ENCODE measurements around the gene SH3PXD2B.
"Not testable (repeated sequence)": the region's sequence is repeated elsewhere in the genome, so short reads cannot be mapped to it uniquely, and the experiment has no call there.

The SH3PXD2B gene

DNA sequence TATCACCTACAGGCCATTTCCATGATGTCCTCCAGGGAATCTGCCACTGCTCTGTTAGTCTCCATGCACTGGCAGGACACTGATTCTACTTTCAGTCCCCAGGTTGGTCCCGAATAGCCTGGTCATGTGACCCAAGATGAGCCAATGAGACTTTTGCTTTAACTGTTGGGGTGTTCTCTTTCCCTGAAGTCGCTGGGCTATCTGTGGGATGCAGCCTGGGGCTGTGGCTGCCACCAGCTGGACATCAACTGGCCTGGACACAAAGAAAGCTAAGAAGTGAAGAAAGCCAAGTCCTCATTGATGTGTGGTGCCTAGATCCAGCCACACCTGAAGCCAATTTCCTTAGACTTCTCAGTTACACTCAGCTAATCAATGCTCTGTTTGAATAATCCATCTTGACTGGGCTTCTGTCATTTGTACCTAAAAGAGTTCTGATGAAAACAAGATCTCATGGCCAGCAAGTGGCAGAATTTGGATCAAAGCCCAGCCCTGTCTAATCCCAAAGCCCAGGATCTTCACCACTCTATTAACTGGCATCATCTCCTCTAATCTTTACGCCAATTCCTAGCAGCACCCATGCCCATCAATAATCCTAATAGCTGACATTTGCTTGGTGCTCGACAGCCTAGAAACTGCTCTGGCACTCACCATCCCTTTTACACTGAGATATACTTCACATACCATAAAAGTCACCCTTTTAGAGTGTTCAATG is 37.0 kb downstream of the SH3PXD2B start:
- no peak for DNase-seq

DNA sequence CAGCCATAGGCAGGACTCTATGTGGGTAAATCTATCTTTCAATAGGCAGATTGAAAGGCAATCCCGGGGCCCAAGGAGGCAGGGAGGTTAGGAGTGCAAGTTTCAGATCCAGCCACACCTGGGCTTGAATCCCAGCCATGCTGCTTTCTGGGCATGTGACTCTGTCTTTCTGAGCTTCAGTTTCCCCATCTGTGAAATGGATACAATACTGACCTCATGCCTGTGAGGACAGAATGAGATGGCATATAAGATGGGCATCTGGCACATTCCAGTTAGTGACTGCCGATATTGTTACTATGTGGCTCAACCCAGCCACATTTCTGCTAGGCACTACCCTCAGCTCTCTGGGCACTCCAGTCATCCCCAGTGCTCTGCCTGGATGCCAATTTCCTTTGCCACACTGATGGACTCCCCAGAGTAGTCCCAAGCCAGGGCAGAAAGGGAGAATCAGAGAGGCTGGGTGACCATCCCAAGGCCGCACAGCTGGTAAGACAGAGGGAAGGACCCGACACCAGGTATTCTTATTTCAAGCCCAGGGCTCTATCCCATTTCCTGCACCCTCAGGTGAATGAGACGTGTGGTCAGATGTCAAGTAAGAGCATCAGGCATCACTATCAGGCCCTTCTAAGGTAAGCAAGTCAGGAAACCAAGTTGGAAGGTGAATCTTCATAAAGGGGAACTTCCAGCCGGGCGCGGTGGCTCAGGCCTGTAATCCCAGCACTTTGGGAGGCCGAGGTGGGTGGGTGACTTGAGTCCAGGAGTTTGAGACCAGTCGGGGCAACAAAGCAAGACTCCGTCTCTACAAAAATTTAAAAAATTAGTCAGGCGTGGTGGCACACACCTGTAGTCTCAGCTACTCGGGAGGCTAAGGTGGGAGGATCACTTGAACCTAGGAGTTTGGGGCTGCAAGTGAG is 38.7 kb downstream of the SH3PXD2B start:
- DNase-seq: no peak

DNA sequence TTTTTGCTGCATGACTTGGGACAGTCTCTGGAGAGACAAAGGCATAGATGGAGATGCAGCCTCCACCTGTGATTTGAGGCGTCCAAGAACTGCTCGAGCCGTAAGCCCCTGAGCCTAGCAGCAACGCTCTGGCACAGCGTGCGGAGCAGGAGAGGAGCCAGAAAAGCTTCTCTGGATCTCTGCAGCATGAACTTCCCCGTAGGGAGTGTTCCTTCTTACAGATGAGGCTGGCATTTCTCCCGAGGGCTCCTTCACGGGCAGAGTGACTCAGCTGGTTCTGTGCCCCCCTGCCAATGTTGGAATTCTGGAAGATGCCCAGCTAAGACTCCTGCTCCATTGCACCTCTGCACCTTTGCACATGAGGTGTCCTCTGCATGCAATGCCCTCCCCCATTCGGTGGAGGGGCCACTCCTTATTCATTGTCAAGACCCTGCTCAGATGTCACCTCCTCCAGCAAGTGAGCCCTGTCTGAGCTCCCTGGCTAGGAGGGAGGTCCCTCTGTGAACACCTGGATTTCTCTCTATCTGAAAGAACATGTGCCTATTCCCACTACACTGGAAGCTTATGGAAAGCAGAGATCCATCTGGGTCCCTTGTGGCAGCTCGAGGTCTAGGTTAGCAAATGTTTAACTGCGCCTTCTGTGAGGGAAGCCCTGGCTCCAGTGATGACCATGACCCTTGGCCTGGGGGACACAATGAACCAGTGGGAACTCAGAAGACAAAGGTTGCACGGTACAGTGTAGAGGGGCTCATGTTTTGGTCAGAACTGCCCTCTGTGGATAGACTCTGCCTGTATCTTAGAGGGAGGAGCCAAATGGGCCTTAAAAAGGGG is 39.6 kb downstream of the SH3PXD2B start:
- DNase-seq: no peak

DNA sequence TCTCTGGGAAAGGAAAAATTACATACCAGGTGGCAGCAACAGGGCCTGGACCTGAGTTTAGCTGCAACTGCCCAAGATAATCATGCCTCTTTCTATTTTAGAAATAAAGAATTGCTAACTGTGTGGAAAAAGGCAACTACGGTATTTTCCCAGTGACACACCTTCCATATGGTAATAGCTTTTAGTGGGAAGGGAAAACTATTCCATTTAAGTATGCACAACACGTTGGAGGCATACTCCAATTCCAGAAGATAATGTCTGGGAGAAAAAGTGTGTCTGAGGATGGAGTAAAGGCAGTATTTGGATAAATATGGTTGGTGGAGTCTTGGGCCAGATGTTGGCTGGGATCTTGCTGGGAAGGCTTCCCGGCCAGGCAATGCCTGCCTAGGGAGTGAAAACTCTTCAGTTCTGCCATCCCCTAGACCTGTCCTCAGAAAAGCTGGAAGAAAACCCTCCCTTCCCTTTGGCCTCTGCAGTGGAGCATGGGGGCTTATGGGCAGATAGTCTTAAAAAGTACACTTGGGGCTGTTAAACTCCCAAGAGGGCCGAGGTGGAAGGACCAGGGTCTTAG is 40.6 kb downstream of the SH3PXD2B start:
- DNase-seq: no peak

DNA sequence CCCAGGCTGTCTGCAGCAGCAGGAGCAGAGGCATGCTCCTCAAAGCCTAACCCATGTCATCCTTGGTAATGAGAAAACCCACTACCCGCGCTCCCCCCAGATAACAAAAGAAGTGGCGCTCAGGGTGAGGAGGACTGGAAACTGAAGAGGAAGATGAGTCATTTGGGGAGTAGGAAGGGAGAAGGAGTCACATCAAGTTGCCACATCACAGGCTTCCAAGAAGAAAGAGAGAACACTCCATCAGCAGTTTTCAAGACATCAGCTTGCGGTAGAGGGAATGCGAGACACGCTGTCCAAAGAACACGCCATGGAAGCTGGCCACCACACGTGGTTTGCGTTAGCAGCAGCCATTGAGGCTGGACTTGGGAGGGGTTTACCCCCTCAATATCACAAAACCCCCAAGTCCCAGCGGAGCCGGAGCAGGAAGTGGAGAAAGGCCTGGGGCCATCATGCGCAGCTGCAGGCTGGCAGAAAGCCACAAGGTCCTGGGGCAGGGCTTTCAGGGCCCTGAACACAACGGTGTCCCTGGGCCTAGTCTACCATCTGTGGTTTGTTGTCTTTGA is 41.5 kb downstream of the SH3PXD2B start:
- no peak for DNase-seq

DNA sequence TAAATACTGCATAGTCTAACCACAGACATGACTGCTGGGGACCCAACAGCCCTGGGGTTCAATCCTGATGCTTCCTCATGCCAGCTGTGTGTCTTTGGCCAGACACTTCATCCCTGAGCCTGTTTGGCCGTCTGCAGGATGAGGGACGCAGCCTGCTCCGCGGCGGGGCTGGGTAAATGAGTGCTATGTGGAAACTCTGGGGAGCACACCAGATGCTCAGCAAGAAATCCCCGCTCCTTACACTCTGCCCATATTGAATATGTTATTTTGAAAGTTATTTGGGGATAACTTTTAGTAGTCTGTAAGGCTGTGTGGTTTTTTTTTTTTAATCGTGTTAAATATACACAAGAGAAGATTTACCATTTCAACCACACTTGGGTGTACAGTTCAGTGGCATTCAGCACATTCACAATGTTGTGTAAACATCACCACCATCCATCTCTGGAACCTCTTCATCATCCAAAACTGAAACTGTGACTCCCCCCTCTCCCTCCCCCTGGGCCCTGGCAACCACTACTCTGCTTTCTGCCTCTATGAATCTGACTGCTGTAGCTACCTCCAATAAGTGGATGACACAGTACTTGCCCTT is 42.7 kb downstream of the SH3PXD2B start:
- no peak for DNase-seq

DNA sequence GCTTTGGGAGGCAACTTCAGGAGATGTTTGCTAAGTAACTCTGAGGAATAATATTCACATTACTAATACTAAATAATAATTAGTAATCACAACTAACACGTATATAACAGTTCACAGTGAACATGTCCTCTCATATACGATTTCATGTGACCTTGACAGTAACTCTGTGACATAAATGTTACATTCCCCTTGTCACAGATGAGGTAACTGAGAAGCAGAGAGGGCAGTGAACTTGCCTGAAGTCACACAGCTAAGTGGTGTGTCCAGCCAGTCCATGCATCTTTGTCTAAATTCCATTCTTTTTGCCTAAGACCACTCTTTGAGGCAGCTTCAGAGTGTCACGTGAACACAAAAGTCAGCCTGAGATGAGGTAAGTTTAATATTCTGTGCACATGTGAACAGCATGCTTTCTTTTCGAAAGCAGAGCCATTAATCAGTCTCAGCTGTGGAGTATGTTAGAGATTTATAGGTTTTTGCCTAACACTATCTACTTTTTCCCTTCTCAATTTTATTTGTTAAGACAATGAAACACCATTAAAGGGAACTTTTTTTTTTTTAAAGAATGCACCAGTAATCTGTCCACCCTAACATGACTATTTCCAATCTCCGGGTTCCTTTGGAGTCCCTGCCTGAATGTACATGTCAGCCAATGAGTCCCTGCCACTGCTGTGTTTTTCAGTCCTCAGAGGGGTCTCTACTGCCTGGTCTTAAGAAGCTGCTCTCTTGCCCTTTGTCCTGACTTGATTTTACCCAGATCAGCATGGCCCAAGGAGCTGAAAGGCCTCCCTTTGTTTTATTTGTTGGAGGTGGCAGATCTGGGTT is 43.5 kb downstream of the SH3PXD2B start:
- no peak for DNase-seq

DNA sequence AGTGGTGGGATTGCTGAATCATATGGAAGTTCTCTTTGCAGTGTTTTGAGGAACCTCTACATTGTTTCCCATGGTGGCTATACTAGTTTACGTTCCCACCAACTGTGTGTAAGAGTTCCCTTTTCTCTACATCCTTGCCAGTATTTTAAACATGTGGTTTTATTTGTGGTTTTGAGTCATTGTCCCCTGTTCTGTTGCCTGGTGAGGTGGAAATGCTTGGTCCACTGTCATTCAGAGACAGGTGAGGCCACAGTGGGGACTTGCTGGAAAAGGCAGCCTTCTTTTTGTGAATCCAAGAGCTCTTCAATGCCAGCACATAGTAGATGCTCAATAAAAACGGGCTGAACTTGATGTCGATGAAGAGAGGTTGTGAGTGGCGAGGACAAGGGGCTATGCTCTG is 44.2 kb downstream of the SH3PXD2B start:
- DNase-seq: no peak

DNA sequence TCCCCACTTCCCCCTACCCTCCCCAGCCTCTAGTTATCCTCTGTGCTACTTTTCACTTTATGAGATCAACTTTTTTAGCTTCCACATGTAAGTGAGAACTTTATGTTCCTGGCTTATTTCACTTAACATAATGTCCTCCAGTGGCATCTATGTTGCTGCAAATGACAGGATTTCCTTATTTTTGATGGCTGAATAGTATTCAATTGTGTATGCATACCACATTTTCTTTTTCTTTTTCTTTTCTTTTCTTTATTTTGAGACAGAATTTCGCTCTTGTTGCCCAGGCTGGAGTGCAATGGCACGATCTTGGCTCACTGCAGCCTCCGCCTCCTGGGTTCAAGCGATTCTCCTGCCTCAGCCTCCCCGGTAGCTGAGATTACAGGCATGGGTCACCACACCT is 44.8 kb downstream of the SH3PXD2B start:
- DNase-seq: not testable (repeated sequence)

DNA sequence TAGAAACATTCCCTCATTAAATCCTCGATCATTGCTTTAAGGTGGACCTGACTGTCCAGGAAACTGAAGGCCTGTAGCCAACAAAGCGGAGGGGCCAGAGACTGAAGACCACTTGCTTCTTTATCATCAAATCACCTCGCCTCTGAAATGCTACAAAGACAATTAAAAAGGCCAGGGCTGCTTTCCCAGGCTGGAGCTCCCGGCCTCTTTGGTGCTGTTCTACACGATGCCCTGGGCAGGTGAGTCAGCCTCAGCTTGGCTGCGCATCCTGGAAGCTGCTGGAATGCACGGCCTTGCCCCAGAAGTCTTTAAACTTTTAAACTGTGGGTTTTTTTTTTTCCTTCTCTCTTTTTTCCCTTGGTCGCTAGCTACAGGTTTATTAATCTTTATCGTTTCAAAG is 46.5 kb downstream of the SH3PXD2B start:
- DNase-seq: no peak

DNA sequence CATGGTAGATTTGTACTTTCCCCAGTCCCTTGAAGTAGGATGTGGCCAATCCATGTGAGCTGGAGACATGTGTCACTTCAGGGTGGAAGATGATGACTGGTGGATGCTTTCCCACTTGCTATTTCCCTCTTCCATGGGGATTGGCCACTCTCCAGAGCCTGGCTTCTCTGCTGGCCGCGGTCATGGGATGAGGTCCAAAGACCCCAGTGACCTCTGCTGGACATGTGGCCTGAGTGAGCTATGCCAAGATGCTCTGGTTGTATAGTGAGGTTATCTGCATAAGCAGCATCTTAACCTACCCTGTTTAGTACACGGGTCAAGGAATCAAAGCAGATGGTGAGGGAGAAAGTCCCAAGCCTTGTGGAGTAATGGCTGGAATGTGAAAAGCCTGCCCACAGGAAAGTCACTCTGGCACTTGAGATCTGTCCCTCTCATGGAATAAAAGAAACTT is 47.1 kb downstream of the SH3PXD2B start:
- no peak for DNase-seq

DNA sequence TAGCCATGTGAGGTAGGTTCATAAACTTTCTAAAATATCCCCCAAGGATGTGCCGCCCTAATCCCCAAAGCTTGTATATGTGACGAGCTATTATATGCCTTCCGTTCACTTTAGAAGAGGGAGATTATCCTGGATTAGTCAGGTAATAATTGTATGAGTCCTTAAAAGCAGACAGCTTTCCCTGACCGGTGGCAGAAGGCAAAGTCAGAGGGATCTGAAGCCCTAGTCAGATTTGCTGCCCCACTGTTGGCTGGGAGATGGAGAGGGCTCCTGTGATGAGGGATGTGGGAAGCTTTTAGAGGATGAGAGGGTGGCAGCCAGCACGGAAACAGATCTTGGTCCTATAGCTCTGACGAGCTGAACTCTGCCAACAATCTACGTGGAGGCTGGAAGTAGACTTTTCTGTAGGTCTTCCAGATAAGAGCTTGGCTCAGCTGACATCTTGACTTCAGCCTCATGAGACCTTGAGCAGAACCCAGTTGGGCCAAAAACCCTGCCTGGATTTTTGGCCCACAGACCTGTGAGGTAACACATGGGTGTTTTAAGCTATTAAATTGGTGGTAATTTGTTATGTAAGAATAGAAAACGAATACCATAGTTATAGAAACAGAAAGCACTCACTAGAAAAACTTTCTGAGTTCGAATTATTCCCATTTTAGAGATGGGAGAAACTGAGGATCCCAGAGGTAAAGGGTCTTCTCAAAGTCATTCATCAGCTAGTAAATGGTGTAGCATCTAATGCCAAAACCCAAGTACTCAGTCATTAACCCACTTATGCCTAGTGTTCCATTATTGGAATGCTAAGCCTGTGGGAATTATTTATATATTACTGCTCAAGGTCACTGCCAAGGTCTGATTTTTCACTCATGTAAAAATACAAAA is 48.9 kb downstream of the SH3PXD2B start:
- no peak for DNase-seq

DNA sequence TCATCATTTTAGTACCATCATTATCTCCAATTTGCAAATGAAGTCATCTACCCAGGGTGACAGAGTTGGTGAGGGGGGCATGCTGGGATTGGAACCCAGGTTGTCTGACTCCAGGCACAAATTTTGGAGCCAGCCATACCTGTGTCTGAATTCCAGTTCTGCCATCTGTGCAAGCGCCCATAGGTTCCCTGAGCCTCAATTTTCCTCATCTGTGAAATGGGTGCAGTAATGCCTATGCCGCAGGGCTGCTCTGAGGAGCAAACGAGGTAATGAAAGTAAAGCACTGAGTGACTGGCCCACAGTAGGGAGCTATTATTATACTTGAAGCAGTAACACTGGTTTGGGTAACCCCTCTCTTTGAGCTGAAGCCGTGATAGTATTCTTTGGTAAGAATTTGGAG is 49.6 kb downstream of the SH3PXD2B start:
- no peak for DNase-seq

DNA sequence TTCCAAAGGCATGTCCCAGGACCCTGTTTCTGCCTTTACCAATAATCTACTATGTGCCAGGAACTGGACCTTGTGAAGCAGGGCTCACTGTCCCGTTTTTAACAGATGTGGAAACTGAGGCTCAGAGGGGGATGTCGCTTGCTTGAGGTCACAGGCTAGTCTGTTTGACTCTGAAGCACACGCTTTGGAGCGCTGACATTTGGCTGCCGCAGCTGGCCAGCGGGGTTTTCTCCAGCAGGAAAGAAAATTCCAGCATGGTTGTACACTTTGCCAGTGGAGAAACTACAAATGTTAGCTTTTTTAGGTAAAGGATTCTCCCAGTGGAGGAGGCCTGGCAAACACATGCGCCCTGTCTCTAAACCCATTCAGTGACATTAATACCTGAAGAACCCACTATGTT is 50.5 kb downstream of the SH3PXD2B start:
- no peak for DNase-seq

DNA sequence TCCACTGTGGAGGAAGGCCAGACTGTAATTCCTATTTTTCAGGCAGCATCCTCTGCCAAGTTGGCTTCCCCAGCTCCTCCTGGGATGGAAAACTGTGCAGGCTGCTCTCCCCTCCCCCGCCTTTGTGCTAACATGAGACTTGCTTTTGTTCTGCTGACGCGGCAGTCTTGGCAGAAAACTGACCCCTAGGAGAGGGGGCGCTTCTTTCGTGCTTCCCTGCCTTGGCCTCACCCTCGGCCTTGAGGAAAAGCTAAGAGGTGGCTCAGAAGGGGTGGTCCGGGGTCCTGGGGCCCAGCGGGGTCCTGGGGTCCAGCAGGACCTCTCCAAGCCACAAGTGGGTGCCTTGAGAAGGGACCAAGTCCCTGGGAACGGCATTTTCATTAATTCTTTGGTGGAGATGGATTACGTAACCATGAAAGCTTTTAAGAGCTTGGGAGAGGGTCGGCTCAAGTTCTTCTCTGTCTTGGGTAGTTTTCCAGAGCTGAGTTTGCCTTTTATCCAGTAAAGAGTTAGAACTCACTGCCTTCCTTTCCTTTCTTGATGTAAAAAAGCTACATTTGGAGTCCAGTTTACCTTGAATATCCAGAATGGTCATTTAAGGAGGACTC is 51.0 kb downstream of the SH3PXD2B start:
- DNase-seq: no peak

DNA sequence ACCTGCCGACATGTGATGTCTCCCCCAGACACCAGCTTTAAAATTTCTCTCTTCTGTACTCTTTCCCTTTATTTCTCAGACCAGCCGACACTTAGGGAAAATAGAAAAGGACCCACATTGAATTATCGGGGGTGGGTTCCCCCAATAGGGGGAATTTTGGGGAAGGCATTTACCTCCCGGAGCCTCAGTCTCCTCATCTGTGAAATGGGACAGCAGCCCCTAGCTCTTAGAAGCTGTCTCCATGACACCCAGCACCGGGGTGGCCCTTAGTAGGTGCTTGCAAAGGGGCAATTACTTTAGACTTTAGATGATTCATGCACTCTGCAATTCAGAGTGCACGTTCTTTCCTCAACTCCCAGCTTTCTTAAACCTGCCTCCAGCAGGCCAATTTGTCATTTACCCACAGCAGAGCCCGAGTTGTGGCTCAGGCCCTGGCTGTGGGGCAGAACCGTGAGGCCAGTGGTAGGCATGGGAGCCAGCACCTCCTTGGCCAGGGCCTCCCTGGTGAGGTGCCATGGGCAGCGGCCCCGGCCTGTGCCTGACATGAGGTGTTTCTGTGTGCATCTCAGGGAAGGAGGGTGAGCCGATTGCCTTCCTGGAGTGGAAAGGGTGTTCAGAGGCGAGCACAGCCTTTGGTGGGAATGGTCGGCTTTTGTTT is 51.7 kb downstream of the SH3PXD2B start:
- no peak for DNase-seq

DNA sequence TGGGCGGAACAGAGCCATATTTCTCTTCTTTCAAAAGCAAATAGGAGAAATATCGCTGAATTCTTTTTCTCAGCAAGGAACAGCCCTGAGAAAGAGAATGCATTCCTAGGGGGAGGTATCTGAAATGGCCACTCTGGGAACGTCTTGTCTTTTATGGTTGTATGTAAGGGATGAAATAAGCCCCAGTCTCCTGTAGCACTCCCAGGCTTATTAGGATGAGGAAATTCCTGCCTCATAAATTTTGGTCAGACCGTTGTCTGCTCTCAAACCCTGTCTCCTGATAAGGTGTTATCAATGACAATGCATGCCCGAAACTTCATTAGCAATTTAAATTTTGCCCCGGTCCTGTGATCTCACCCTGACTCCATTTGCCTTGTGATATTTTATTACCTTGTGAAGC is 52.3 kb downstream of the SH3PXD2B start:
- DNase-seq: not testable (repeated sequence)

DNA sequence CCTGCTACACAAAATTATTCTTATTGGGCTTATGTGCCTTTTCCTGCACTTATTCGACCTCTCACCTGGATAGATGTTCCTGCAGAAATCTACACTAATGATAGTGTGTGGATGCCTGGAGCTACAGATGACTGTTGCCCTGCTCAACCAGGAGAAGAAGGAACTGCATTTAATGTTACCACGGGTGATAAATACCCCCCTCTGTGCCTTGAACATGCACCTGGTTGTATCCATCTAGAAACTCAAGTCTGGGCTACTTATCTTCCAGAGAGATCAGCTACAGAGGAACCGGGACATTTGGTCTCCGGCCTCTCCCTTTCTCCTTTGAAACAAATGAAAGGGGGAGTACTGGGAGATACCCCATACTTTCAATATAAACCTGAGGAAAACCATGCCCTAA is 54.5 kb downstream of the SH3PXD2B start:
- no peak for DNase-seq

DNA sequence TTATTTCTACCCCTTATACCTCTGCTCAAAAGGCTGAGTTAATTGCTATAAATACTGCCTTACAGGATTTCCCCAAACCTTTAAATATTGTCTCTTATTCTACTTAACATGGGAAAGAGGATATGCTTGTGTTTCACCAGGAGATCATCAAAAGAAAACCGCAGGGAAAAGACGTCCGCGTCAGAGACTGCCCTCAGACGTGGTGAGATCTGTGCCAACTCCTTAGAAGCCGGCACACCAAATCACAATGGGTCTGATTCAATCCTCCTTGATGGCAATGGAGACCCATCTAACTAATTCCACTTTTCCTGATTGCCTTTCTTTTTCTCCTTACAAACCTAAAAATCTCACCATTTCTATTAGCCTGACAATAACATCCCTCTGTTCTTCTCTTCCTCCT is 55.0 kb downstream of the SH3PXD2B start:
- no peak for DNase-seq

Data from DMS79 (cell line).